ENCODE measurements around the gene PITHD1.
A peak's percentile ranks its signal among the peaks of the same experiment; 100 is the strongest.

PITHD1 gene

DNA sequence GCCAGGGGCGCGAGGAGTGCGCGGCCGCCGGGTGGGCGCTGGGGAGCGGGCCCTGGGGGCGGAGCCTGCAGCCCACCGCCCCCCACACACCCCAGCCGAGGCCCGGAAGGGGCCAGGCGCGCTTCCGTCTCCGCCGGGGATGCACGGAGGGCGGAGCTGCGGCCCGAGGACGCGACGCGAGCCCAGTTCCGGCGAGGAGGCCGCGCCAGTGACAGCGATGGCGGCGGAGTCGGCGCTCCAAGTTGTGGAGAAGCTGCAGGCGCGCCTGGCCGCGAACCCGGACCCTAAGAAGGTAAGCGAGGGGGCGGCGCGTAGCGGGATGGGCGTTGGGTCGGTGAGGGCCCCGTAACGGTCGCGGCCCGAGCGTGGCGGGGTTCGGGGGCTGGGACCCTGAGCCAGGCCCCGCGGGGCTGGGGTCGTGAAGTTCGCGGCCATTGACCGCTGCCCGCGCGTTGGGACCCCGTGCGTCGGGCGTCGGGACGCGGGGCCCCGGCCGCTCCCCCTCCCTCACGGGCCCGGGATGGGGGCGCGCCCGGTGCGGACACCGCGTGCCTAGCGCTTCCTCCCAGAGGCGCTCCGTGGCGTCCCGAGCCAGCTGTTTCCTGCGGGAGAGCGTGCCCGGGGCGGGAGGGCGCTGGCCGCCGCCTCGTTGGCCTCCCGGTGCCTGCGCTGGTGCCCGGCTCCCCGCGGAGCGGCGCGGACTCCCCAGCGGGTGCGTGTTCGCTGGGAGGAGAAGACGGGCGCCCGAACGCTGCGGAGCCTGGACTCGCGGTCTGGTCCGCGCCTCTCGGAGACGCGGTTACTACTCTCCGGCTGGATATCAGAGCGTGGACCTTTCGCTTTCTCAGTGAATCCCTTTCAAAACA lies 34.7 kb upstream of the PITHD1 start, which contains the start of gene ELOA:
ELOA (plus strand) TSS at position 185 of the 866 bp plus-strand sequence; CDS start at position 218, 33 bp downstream.
- DNase-seq (ENCODE audit: low spot score), result peak; percentile 76
- H3K4me3 ChIP-seq, result peak within 1 kb of the TSS; percentile 90
- peak within 1 kb of the TSS; percentile 85 to 92 for H3K27ac ChIP-seq
- TF ChIP-seq, protein P1, sequence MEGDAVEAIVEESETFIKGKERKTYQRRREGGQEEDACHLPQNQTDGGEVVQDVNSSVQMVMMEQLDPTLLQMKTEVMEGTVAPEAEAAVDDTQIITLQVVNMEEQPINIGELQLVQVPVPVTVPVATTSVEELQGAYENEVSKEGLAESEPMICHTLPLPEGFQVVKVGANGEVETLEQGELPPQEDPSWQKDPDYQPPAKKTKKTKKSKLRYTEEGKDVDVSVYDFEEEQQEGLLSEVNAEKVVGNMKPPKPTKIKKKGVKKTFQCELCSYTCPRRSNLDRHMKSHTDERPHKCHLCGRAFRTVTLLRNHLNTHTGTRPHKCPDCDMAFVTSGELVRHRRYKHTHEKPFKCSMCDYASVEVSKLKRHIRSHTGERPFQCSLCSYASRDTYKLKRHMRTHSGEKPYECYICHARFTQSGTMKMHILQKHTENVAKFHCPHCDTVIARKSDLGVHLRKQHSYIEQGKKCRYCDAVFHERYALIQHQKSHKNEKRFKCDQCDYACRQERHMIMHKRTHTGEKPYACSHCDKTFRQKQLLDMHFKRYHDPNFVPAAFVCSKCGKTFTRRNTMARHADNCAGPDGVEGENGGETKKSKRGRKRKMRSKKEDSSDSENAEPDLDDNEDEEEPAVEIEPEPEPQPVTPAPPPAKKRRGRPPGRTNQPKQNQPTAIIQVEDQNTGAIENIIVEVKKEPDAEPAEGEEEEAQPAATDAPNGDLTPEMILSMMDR (IDR thresholded peaks at IDR 0.05), result no peak

DNA sequence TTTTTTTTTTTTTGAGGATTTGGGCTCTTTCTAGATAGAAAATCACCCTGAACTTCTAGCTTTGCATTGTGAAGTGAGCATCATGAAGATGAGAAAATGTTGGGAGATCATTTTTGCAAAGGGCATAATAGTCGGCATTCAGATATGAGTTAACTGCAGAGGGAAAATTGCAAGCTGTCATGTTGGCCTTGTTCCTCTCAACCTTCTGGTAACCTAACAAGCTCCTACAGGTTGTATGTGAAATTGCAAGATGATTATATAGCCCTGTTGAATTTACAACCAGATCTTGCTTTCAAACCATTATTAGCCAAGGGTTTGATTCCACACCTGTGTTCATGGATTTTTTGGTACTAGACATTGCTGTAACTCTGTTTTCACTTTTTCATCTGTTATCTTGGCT lies 32.7 kb upstream of the PITHD1 start:
- Histone ChIP-seq H3K4me3 (no peak overlapping the region), H3K27ac (no peak overlapping the region)
- no peak for DNase-seq (ENCODE audit: low spot score)
- TF ChIP-seq, protein P1 (IDR thresholded peaks at IDR 0.05), result no peak

DNA sequence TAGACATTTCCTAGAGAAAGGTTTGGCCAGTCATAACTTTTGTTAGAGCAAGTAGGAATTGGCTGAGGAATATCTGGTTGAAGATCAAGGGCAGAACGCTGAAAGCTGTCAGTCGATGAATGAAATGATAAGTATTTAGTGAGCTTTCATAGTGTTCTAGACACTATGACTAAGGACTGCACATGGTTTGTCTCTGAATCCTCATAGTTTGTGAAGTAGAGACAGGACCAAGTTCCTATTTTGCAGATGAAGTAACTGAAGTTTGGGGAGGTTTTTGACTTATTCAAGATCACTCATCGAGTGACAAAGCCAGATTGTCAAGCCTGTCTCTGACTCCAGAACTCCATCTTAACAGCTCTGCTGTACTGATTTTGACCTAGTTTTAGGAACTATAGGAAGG lies 30.2 kb upstream of the PITHD1 start:
- H3K27ac ChIP-seq, result no peak overlapping the region
- TF ChIP-seq, protein P1 (IDR thresholded peaks at IDR 0.05), result no peak
- no peak for DNase-seq (ENCODE audit: low spot score)
- no peak overlapping the region for H3K4me3 ChIP-seq

DNA sequence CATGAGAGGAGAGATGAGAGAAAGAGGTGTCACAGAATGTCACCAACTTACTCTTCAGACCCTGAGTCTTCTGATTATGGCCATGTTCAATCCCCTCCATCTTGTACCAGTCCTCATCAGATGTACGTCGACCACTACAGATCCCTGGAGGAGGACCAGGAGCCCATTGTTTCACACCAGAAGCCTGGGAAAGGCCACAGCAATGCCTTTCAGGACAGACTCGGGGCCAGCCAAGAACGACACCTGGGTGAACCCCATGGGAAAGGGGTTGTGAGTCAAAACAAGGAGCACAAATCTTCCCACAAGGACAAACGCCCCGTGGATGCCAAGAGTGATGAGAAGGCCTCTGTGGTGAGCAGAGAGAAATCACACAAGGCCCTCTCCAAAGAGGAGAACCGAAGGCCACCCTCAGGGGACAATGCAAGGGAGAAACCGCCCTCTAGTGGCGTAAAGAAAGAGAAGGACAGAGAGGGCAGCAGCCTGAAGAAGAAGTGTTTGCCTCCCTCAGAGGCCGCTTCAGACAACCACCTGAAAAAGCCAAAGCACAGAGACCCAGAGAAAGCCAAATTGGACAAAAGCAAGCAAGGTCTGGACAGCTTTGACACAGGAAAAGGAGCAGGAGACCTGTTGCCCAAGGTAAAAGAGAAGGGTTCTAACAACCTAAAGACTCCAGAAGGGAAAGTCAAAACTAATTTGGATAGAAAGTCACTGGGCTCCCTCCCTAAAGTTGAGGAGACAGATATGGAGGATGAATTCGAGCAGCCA lies 27.0 kb upstream of the PITHD1 start:
- no peak overlapping the region for H3K4me3 ChIP-seq
- TF ChIP-seq, protein P1 (IDR thresholded peaks at IDR 0.05), result no peak

DNA sequence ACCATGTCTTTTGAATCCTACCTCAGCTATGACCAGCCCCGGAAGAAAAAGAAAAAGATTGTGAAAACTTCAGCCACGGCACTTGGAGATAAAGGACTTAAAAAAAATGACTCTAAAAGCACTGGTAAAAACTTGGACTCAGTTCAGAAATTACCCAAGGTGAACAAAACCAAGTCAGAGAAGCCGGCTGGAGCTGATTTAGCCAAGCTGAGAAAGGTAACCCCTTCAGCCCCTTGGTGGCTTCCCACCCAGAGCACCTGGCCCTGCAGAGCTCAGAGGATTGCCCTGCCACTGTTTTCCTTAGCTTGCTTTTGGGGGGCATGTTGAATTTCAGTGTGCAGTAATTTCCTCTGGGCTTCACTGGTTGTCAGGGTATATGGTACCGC lies 26.4 kb upstream of the PITHD1 start:
- TF ChIP-seq, protein P1 (IDR thresholded peaks at IDR 0.05), result no peak
- no peak for DNase-seq (ENCODE audit: low spot score)
- Histone ChIP-seq H3K4me3 (no peak overlapping the region), H3K27ac (no peak overlapping the region)

More for the DNA sequence above, 27.0 kb upstream of the PITHD1 start:
- no peak for DNase-seq (ENCODE audit: low spot score)
- no peak overlapping the region for H3K27ac ChIP-seq

DNA sequence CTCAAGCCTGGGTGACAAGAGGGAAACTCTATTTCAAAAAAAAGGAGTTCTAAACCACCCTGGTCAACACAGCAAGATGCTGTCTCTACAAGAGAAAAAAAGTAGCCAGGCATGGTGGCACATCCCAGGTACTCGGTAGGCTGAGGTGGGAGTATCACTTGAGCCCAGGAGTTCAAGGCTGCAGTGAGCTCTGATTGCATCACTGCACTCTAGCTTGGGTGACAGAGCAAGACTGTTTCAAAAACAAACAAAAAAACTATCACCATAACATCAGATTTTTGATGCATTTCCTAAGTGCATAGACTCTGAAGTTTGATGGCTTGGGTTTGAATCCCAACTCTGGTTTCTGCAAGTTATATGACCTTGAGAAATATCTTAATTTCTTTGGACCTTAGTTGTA lies 25.3 kb upstream of the PITHD1 start:
- TF ChIP-seq, protein P1 (IDR thresholded peaks at IDR 0.05), result no peak
- DNase-seq (ENCODE audit: low spot score), result no peak

More for the DNA sequence above, 25.3 kb upstream of the PITHD1 start:
- Histone ChIP-seq H3K4me3 (no peak overlapping the region), H3K27ac (no peak overlapping the region)
